ENCODE data around the gene HSD11B2.

HSD11B2 gene

GRCh38 chr16:67429799-67430503 is 970 bp upstream of the HSD11B2 start:
- intact Hi-C loops (cut with DNase I) = loop anchor here (5.0 kb wide), 1 partner anchor 37 kb away; no protein-coding TSS in a partner anchor
- peak in 1 of 10 donors; percentile 67 for DNase-seq

DNA sequence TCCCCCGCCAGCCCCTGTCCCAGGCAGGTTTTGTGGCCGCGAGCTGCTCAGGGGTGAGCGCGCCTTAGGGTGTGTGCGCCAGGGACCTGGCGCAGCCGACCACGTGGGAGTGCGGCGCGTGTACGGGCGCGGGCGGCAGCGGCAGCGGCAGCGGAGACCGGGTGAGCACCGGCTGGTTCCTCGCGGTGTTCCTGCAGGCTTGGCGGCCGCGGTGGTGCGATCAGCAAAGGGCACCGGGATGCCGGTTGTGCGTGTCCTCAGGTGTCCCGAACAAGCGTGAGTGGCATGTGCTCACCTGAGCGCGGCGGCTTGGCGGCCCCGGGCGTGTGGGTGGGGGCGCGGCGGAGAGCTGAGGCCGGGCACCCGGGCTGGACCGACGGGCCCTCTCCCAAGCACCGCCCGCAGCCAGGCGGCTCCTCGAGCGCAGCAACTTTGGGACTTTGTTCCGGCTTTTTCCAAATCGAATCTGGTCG is 381 bp upstream of the HSD11B2 start:
- intact Hi-C loops (cut with DNase I) = loop anchor here (5.0 kb wide), 1 partner anchor 37 kb away; no protein-coding TSS in a partner anchor
- peak in 2 of 10 donors; percentile 78 to 87 for DNase-seq

GRCh38 chr16:67431775-67432505 is 1.0 kb downstream of the HSD11B2 start:
- intact Hi-C loops (cut with DNase I) = loop anchor here (5.0 kb wide), 1 partner anchor 35 kb away; no protein-coding TSS in a partner anchor
- DNase-seq = no peak

DNA sequence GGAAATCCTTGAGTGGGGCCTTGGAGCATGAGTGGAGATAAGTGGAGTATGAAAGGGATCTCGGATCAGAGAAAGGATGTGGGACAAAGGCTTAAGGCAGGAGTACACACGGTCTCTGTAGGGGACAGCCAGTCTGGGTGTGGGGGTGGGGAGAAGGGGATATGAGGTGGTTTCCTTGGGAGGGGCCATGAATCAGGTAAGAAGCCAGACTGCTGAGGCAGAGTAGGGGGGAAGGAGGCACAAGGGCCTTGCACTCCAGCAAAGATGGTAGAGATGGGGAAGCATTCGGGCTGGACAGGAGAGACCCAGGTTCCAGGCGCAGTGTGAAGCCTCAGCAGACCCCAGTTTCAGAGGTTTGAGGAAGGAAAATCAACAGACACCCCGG is 1.6 kb downstream of the HSD11B2 start:
- intact Hi-C loops (cut with DNase I) = loop anchor here (5.0 kb wide), 1 partner anchor 35 kb away; no protein-coding TSS in a partner anchor
- peak in 1 of 10 donors; percentile 46 for DNase-seq

DNA sequence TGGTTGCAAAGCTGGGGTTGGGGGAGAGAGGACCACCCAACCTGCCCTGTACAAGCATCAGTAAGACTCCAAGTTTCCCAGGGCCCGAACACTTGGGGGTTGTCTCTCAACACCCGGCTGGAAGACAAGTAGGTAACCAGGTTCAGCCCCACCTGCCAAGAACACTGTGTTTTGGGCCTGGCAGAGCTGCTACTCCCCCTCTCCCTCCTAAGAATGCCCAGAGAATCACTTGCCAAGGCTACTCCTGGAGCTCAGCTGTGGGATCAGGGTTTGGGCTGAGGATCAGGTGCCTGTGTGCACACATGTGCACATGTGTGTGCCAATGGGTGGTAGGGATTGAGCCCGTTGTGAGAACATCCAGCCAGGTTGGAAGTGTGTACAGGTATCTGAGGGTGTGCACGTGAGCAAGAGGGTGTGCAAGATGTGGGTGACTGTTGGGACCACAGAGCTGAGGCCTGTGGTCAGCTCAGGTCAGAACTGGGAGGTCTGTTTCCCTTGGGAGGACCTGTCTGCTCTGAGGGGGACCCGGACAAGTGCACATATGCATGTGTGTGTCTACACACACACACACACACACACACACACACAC is 2.3 kb downstream of the HSD11B2 start:
- intact Hi-C loops (cut with DNase I) = loop anchor here (5.0 kb wide), 1 partner anchor 34 kb away; no protein-coding TSS in a partner anchor
- DNase-seq = peak in 1 of 10 donors; percentile 68

GRCh38 chr16:67435758-67436164 is 4.8 kb downstream of the HSD11B2 start:
- DNase-seq = peak in 1 of 10 donors; percentile 59
- intact Hi-C loops (cut with DNase I) = no loop called here

DNA sequence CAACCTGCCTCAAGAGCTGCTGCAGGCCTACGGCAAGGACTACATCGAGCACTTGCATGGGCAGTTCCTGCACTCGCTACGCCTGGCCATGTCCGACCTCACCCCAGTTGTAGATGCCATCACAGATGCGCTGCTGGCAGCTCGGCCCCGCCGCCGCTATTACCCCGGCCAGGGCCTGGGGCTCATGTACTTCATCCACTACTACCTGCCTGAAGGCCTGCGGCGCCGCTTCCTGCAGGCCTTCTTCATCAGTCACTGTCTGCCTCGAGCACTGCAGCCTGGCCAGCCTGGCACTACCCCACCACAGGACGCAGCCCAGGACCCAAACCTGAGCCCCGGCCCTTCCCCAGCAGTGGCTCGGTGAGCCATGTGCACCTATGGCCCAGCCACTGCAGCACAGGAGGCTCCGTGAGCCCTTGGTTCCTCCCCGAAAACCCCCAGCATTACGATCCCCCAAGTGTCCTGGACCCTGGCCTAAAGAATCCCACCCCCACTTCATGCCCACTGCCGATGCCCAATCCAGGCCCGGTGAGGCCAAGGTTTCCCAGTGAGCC is 5.8 kb downstream of the HSD11B2 start:
- intact Hi-C loops (cut with DNase I) = no loop called here
- no peak for DNase-seq

GRCh38 chr16:67437513-67437912 is 6.6 kb downstream of the HSD11B2 start:
- no peak for DNase-seq
- intact Hi-C loops (cut with DNase I) = no loop called here

DNA sequence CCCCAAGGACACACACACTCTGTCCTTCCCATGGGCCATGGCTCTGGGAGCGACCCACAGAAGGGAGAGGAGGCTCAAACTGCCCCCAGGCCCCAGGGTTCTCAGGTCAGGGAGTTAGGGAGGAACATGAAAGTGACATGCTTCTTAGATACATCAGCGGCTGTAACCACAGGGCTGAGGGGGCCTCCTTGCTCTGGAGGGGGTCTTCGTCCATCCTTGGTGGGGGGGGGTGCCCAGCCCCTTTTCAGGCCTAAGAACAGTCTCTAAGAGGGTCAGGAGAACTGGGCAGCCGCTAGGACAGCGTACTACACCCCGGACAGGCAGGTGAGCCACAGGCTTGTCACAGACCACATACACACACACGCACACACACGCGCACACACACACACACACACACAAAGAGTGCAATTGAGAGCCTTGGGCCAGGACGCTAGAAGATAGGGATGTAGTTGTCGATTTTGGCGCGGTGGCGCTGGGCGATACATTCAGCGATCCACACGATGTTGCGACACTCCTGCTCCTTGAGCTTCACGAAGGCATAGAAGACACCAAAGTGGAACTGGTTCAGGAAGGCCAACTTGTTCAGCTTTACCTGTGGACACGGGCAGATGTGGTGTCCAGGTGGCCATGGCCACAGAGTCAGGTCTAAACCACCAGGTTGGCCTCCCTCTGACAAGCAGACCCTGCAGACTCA is 7.3 kb downstream of the HSD11B2 start:
- no peak for DNase-seq
- intact Hi-C loops (cut with DNase I) = no loop called here

DNA sequence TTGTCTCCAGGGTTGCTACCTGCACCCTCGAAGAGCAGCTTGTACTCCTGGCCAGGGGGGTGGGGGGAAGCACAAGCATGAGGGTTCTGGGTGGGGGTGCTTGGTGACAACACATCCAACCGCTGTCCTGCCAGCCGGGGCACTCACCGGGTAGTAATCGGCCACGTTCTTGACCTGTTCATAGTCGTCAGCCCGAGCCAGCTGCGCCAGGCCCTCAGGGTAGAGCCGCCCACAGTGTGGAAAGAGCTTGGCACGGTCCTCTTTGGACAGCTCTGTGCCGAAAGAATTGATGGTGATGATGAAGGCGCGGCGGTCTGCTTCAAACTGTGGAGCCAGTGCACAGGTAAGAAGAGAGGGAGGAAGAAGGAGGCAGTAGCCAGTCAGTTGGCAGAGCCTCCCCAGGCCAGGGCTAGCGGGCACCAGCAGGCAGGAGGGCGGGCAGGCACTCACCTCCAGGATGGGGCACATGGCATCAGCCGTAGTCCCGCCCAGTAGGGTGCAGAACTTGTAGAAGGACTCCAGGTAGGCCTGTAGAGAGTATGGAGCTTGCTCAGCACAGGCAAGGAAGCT is 8.0 kb downstream of the HSD11B2 start:
- intact Hi-C loops (cut with DNase I) = no loop called here
- no peak for DNase-seq

DNA sequence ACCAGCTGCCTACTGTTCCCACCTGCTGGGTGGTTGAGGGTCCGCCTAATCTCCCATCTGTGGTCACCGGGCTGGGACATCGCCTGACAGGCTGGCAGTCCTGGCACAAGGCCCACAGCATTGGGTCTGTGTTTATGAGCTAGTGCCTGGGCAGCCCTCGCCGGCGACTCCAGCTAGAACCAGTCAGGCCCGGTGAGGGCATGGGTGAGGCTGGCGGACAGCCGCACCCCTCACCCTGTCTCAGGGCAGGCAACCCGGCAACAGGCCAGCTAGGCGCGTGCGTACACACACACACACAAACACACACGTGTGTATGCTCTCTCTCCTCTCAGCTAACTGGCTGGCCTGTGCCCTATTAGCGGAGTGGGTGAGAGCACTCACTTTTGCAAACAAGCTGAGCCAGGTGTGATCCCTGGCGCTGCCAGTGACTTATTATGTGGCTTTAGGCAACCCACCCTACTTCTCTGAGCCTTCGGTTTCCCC is 10.4 kb downstream of the HSD11B2 start:
- DNase-seq = peak in 7 of 10 donors; percentile 31 to 88 (median 48)
- intact Hi-C loops (cut with DNase I) = no loop called here

GRCh38 chr16:67441907-67442306 is 11.0 kb downstream of the HSD11B2 start:
- DNase-seq = no peak

DNA sequence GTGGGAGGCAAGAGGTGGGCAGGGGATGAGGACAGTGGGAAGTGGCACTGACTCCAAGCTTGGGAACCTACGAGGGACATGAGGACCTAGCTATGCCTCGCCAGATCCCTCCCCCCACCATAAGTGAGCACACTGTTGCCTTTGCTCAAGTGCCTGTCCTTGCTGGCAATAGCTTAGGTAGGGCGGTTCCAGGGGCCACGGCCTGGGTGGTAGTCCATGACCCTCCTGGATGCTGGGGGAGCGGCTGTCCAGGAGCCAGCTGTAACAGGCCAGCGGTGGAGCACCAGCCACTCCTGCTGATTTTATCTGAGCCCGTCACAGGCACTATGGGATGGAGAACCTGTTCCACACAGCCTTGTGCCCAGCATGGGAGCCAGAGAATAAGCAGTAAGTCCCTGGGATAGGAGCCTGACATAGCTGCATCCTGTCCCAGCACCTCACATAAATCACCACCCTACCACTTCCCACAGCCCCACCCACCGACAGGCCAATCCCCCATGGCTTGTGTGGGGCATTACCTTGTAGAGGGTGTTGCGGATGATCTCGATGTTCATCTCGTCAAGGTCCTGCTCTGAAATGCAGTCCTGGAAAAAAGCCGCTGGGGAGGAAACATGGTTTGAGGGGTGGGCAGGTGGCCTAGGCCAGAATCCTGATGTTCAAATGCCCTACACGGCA is 11.8 kb downstream of the HSD11B2 start:
- intact Hi-C loops (cut with DNase I) = no loop called here

More at GRCh38 chr16:67441907-67442306, 11.0 kb downstream of the HSD11B2 start:
- intact Hi-C loops (cut with DNase I) = no loop called here

DNA sequence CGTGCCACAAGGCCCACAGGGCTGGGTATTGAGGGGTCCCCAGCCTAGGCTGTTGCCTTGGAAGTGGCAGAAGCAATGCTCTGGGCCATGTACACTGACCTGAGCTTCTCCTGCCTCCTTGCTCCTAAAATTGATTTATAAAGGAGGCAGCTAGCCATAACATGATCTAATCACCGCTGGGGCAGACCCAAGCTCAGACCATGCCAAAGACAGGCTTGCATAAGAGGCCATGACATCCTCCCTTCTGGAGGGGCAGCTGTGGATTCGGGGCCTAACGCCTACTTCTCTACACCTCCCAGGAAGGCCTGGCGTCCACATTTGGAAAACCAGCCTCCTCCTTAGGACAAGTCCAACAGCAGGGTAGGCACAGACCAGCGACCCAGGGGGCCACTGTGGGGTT is 12.3 kb downstream of the HSD11B2 start:
- no peak for DNase-seq
- intact Hi-C loops (cut with DNase I) = no loop called here

More for the DNA sequence above, 11.8 kb downstream of the HSD11B2 start:
- no peak for DNase-seq

GRCh38 chr16:67444259-67445125 is 13.6 kb downstream of the HSD11B2 start:
- intact Hi-C loops (cut with DNase I) = no loop called here
- no peak for DNase-seq

DNA sequence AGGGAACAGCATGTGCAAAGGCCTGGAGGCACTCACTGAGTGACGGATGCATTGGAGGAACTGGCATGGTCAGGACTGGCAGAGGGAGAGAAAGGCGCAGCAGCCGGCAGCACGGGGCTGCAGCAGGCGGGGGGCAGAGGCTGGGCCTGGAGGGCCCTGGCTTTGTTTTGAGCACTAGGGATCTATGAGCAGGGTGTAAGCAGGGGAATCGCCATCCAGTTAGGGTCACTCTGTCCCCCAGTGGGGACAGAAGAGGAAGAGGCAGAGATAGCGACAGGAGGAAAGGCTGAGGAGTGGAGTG is 14.2 kb downstream of the HSD11B2 start:
- no peak for DNase-seq
- intact Hi-C loops (cut with DNase I) = no loop called here

DNA sequence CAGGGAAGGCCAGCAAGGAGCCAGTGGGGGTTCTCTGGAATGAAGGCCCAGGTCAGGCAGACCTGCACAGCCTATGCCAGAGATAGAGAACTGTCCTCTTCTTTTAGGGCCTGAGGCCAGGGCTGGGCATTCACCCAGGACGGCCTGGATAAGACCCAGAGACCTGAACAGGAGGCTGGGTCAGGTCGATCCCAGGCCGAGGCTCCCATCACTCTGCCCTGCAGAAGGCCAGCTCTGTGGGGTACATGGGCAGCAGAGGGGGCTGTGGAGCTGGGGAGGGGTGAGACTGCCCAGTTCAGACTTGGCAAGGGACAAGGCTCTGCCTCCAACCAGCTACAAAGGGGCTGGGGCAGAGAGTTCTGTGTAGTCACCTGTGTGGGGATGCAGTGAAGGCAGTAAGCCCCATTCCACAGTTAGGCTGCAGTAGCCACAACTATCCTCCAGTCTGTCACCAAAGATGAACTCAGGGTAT is 14.6 kb downstream of the HSD11B2 start:
- intact Hi-C loops (cut with DNase I) = no loop called here

More for the DNA sequence above, 14.6 kb downstream of the HSD11B2 start:
- no peak for DNase-seq
